ENCODE measurements around the gene NDUFA6.
"Not testable (repeated sequence)": the region's sequence is repeated elsewhere in the genome, so short reads cannot be mapped to it uniquely, and the experiment has no call there.

NDUFA6 gene

DNA sequence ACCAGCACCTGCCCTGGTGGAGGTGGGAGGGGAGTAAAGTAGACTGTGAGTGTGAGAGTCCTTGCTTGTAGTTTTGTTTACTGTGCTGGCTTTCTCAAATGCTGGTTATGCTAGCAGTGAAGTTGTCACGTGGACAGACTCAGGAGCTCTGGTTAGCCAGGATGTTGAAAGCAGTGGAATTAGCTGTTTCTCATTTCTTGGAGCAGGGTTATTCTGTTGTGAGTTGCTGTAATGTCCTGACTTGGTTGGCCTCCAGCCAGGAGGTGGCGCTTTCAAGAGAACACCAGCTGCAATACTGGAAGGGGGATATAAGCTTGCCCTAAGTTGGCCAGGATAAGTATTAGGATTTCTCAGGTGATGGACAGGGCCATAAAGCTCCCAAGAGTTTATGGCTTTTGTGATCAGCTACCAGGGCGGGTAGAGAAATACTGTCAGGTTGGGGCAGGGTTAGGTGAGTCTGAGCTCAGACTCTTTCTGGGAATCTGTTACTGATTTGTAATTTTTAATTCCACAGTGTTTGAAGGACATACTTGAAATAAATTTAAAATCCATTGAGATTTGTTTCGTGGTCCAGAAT lies 26.4 kb upstream of the NDUFA6 start:
- Histone ChIP-seq H3K4me2 (ENCODE audit: low read length, poor library complexity, severe bottlenecking) (no peak overlapping the region), H2BK5ac (ENCODE audit: low read depth, low read length, poor library complexity, severe bottlenecking) (no peak overlapping the region), H3K9ac (ENCODE audit: low read length) (no peak overlapping the region), H2BK120ac (ENCODE audit: low read depth, low read length) (no peak overlapping the region), H2BK15ac (ENCODE audit: low read depth, poor library complexity, severe bottlenecking) (no peak overlapping the region), H3K14ac (ENCODE audit: low read length in 2 of 2) (no peak overlapping the region), H2BK12ac (ENCODE audit: low read length in 2 of 2) (no peak overlapping the region), H3K27me3 (ENCODE audit: control insufficient read depth in 1 of 2, insufficient read depth in 1 of 2, low read length in 2 of 2) (no peaks in the 10 kb centered on the region), H3K4me1 (ENCODE audit: control insufficient read depth, insufficient read depth, low read depth, low read length) (no peaks in the 10 kb centered on the region), H3K23ac (ENCODE audit: low read length in 2 of 2) (no peak overlapping the region), H3K4ac (ENCODE audit: low read depth in 1 of 2, low read length in 2 of 2) (no peak overlapping the region), H4K8ac (ENCODE audit: low read length) (no peak overlapping the region), H3K9me3 (ENCODE audit: control insufficient read depth, low read length) (peaks cover 14% of the 10 kb centered on the region), H3K79me1 (replicated peaks; ENCODE audit: low read length, poor library complexity, severe bottlenecking) (peaks cover 4% of the 10 kb centered on the region), H4K91ac (ENCODE audit: low read length) (no peak overlapping the region), H2AFZ (ENCODE audit: low read depth, low read length) (no peak overlapping the region), H3K4me3 (ENCODE audit: insufficient read depth in 1 of 2, low read depth in 1 of 2, low read length in 2 of 2) (no peak overlapping the region), H3K27ac (ENCODE audit: low read length, poor library complexity, severe bottlenecking) (no peak overlapping the region), H3K36me3 (ENCODE audit: control insufficient read depth in 1 of 2, insufficient read depth in 2 of 2, low read depth in 1 of 2, low read length in 2 of 2) (no peaks in the 10 kb centered on the region), H3K18ac (ENCODE audit: low read depth in 1 of 2, low read length in 2 of 2) (no peak overlapping the region), H2AK5ac (ENCODE audit: low read length, severe bottlenecking) (no peak overlapping the region)
- peak; percentile 52 for DNase-seq
- WGBS = 76% methylated on average over 3 of the region's 4 CpGs

DNA sequence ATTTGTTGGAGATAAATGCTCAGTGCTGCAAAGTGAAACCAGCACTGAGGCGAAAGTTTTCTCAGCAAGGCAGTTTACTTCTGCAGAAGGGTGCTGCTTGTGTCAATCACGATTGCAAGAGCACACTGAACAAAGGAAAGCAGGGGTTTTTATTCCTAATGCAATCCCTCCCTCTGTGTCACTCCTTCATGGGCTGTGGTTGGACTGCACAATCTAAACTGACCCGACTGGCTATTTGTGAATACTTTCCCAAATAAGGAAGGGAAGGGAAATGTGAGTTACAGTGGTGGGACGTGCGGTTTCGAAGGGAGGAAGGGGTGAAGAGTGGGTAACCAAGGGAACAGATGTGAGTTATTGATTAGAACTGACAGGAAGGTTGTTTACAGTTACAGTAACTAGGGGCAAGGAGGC lies 24.9 kb upstream of the NDUFA6 start:
- H3K36me3 ChIP-seq (ENCODE audit: control insufficient read depth in 1 of 2, insufficient read depth in 2 of 2, low read depth in 1 of 2, low read length in 2 of 2); H2AFZ ChIP-seq (ENCODE audit: low read depth, low read length); H3K23ac ChIP-seq (ENCODE audit: low read length in 2 of 2); H3K18ac ChIP-seq (ENCODE audit: low read depth in 1 of 2, low read length in 2 of 2); H2BK12ac ChIP-seq (ENCODE audit: low read length in 2 of 2); H2BK15ac ChIP-seq (ENCODE audit: low read depth, poor library complexity, severe bottlenecking); H2BK120ac ChIP-seq (ENCODE audit: low read depth, low read length); H3K14ac ChIP-seq (ENCODE audit: low read length in 2 of 2); H3K27ac ChIP-seq (ENCODE audit: low read length, poor library complexity, severe bottlenecking); H2BK5ac ChIP-seq (ENCODE audit: low read depth, low read length, poor library complexity, severe bottlenecking); H2AK5ac ChIP-seq (ENCODE audit: low read length, severe bottlenecking); H3K79me1 ChIP-seq (replicated peaks; ENCODE audit: low read length, poor library complexity, severe bottlenecking); H4K91ac ChIP-seq (ENCODE audit: low read length); H3K4me2 ChIP-seq (ENCODE audit: low read length, poor library complexity, severe bottlenecking); H3K27me3 ChIP-seq (ENCODE audit: control insufficient read depth in 1 of 2, insufficient read depth in 1 of 2, low read length in 2 of 2); H3K4me1 ChIP-seq (ENCODE audit: control insufficient read depth, insufficient read depth, low read depth, low read length); H4K8ac ChIP-seq (ENCODE audit: low read length); DNase-seq; H3K4ac ChIP-seq (ENCODE audit: low read depth in 1 of 2, low read length in 2 of 2); H3K9ac ChIP-seq (ENCODE audit: low read length); H3K4me3 ChIP-seq (ENCODE audit: insufficient read depth in 1 of 2, low read depth in 1 of 2, low read length in 2 of 2): not testable (repeated sequence)
- H3K9me3 ChIP-seq (ENCODE audit: control insufficient read depth, low read length) = peaks cover 14% of the 10 kb centered on the region
- WGBS = 86% methylated on average over 6 of the region's 6 CpGs

DNA sequence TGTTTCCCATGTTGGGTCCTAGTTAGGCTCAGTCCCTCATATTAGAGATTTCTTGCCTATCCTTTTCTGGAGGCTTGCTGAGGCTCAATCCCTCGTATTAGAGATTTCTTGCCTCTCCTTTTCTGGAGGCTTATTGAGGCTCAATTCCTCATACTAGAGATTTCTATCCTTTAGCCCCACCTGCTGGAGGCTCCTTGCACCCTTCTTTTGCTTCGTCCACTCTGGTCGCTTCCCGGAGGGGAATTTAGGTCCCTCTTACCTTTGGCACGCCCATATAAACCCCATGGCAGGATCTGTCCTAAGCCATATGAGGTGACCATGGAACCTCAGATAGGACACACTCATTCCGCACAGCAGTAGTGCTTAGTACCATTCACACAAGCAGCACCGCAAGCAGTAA lies 24.1 kb upstream of the NDUFA6 start:
- no peak overlapping the region for H3K14ac ChIP-seq (ENCODE audit: low read length in 2 of 2)
- no peaks in the 10 kb centered on the region for H3K4me1 ChIP-seq (ENCODE audit: control insufficient read depth, insufficient read depth, low read depth, low read length)
- H3K79me1 ChIP-seq (replicated peaks; ENCODE audit: low read length, poor library complexity, severe bottlenecking) = peaks cover 4% of the 10 kb centered on the region
- peak; percentile 41 for DNase-seq
- no peak overlapping the region for H3K27ac ChIP-seq (ENCODE audit: low read length, poor library complexity, severe bottlenecking)
- H2BK12ac ChIP-seq (ENCODE audit: low read length in 2 of 2) = no peak overlapping the region
- no peak overlapping the region for H3K4me2 ChIP-seq (ENCODE audit: low read length, poor library complexity, severe bottlenecking)
- no peak overlapping the region for H3K18ac ChIP-seq (ENCODE audit: low read depth in 1 of 2, low read length in 2 of 2)
- no peaks in the 10 kb centered on the region for H3K27me3 ChIP-seq (ENCODE audit: control insufficient read depth in 1 of 2, insufficient read depth in 1 of 2, low read length in 2 of 2)
- H4K91ac ChIP-seq (ENCODE audit: low read length) = no peak overlapping the region
- no peak overlapping the region for H2BK120ac ChIP-seq (ENCODE audit: low read depth, low read length)
- peaks cover 14% of the 10 kb centered on the region for H3K9me3 ChIP-seq (ENCODE audit: control insufficient read depth, low read length)
- no peaks in the 10 kb centered on the region for H3K36me3 ChIP-seq (ENCODE audit: control insufficient read depth in 1 of 2, insufficient read depth in 2 of 2, low read depth in 1 of 2, low read length in 2 of 2)
- WGBS = 71% methylated on average over 7 of the region's 7 CpGs
- H2AFZ ChIP-seq (ENCODE audit: low read depth, low read length) = no peak overlapping the region
- no peak overlapping the region for H3K4ac ChIP-seq (ENCODE audit: low read depth in 1 of 2, low read length in 2 of 2)
- H2AK5ac ChIP-seq (ENCODE audit: low read length, severe bottlenecking) = no peak overlapping the region
- no peak overlapping the region for H4K8ac ChIP-seq (ENCODE audit: low read length)
- H3K9ac ChIP-seq (ENCODE audit: low read length) = no peak overlapping the region
- H3K23ac ChIP-seq (ENCODE audit: low read length in 2 of 2) = no peak overlapping the region
- no peak overlapping the region for H2BK15ac ChIP-seq (ENCODE audit: low read depth, poor library complexity, severe bottlenecking)
- H2BK5ac ChIP-seq (ENCODE audit: low read depth, low read length, poor library complexity, severe bottlenecking) = no peak overlapping the region
- H3K4me3 ChIP-seq (ENCODE audit: insufficient read depth in 1 of 2, low read depth in 1 of 2, low read length in 2 of 2) = no peak overlapping the region

DNA sequence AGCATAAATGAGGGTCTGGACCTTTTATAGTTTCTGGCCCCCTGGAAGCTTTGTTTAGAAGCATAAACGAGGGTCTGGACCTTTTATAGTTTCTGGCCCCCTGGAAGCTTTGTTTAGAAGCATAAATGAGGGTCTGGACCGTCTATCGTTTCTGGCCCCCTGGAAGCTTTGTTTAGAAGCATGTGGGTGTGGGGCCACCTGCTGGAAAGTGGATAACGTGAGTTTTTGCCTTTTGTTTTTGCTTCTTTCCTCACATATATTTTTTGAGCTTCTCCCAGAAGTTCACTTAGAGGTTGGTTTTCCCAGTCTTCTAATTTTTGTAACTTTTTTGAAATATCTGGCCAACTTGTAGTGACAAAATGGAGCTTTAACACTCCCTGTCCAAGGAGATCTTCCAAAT lies 22.2 kb upstream of the NDUFA6 start:
- H2BK5ac ChIP-seq (ENCODE audit: low read depth, low read length, poor library complexity, severe bottlenecking); H3K36me3 ChIP-seq (ENCODE audit: control insufficient read depth in 1 of 2, insufficient read depth in 2 of 2, low read depth in 1 of 2, low read length in 2 of 2); H3K79me1 ChIP-seq (replicated peaks; ENCODE audit: low read length, poor library complexity, severe bottlenecking); H3K4ac ChIP-seq (ENCODE audit: low read depth in 1 of 2, low read length in 2 of 2); H2AFZ ChIP-seq (ENCODE audit: low read depth, low read length); H3K4me2 ChIP-seq (ENCODE audit: low read length, poor library complexity, severe bottlenecking); H3K27ac ChIP-seq (ENCODE audit: low read length, poor library complexity, severe bottlenecking); H2BK120ac ChIP-seq (ENCODE audit: low read depth, low read length); H2AK5ac ChIP-seq (ENCODE audit: low read length, severe bottlenecking); H3K4me3 ChIP-seq (ENCODE audit: insufficient read depth in 1 of 2, low read depth in 1 of 2, low read length in 2 of 2); H3K18ac ChIP-seq (ENCODE audit: low read depth in 1 of 2, low read length in 2 of 2); H4K91ac ChIP-seq (ENCODE audit: low read length); H3K27me3 ChIP-seq (ENCODE audit: control insufficient read depth in 1 of 2, insufficient read depth in 1 of 2, low read length in 2 of 2); H2BK15ac ChIP-seq (ENCODE audit: low read depth, poor library complexity, severe bottlenecking); H2BK12ac ChIP-seq (ENCODE audit: low read length in 2 of 2); H3K14ac ChIP-seq (ENCODE audit: low read length in 2 of 2); H3K9ac ChIP-seq (ENCODE audit: low read length); H3K4me1 ChIP-seq (ENCODE audit: control insufficient read depth, insufficient read depth, low read depth, low read length); H4K8ac ChIP-seq (ENCODE audit: low read length); H3K23ac ChIP-seq (ENCODE audit: low read length in 2 of 2): not testable (repeated sequence)
- H3K9me3 ChIP-seq (ENCODE audit: control insufficient read depth, low read length) = peaks cover 14% of the 10 kb centered on the region
- DNase-seq = peak; percentile 23
- no CpG with 5 or more reads among the region's 4 CpGs for WGBS

Measured in mesenchymal stem cell (in vitro differentiated cells and primary cell).